ENCODE results near the gene HASPIN. TPM values are rescaled to one million over a fixed set of nuclear protein-coding genes. Genes with fewer than 3 reads are reported as not detected.

The HASPIN gene
- total RNA-seq, 1 donor from 2014 or later: 6.7 TPM

DNA sequence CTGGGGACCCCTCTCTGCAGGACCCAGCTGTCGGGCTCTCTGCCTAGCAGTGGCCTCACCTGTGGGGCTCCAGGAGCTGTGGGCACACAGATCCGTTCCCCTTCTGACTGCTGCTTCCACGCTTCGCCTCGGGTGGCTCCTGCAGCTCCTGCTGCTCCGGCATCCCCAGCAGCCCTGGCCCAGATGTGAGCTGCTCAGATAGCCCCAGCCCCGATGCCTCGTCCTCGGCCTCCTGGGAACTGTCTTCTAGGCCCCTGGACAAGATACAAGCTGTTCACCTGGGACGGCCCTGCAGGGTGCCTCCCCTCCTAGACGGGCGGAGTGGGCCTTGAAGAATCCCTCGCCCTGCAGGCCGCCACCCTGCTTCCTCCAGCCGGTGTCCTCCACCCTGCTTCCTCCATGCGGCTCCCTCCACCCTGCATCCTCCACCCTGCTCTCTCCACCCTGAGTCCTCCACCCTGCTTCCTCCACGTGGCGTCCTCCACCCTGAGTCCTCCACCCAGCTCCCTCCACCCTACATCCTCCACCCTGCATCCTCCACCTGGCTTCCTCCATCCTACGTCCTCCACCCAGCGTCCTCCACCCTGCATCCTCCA, 44.1 kb upstream of the HASPIN start:
- peaks cover 75% of the 10 kb centered on the region for H3K36me3 Mint-ChIP-seq (ENCODE audit: low read depth)
- no peaks in the 10 kb centered on the region for H3K27me3 Mint-ChIP-seq
- intact Hi-C loops (cut with micrococcal nuclease): no loop called here
- ATAC-seq (ENCODE audit: low read depth) (no peak), DNase-seq (no peak)
- TF ChIP-seq, protein P1, sequence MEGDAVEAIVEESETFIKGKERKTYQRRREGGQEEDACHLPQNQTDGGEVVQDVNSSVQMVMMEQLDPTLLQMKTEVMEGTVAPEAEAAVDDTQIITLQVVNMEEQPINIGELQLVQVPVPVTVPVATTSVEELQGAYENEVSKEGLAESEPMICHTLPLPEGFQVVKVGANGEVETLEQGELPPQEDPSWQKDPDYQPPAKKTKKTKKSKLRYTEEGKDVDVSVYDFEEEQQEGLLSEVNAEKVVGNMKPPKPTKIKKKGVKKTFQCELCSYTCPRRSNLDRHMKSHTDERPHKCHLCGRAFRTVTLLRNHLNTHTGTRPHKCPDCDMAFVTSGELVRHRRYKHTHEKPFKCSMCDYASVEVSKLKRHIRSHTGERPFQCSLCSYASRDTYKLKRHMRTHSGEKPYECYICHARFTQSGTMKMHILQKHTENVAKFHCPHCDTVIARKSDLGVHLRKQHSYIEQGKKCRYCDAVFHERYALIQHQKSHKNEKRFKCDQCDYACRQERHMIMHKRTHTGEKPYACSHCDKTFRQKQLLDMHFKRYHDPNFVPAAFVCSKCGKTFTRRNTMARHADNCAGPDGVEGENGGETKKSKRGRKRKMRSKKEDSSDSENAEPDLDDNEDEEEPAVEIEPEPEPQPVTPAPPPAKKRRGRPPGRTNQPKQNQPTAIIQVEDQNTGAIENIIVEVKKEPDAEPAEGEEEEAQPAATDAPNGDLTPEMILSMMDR (IDR thresholded peaks at IDR 0.05): no peak
- H3K27ac Mint-ChIP-seq: no peak overlapping the region
- H3K4me1 Mint-ChIP-seq: peaks cover 37% of the 10 kb centered on the region
- H3K4me3 Mint-ChIP-seq: no peak overlapping the region
- CTCF ChIA-PET: interaction anchor here (1.0 to 1.1 kb wide), 2 partner anchors 53 to 59 kb away, joined by 3 to 5 read pairs; no protein-coding TSS in a partner anchor
- POLR2A ChIA-PET: interaction anchor here (0.7 to 2.6 kb wide), 5 partner anchors 10 to 48 kb away, joined by 3 to 7 read pairs (median 5); partner anchors contain the start of genes EMC6 and TAX1BP3
- H3K9me3 Mint-ChIP-seq: no peaks in the 10 kb centered on the region

DNA sequence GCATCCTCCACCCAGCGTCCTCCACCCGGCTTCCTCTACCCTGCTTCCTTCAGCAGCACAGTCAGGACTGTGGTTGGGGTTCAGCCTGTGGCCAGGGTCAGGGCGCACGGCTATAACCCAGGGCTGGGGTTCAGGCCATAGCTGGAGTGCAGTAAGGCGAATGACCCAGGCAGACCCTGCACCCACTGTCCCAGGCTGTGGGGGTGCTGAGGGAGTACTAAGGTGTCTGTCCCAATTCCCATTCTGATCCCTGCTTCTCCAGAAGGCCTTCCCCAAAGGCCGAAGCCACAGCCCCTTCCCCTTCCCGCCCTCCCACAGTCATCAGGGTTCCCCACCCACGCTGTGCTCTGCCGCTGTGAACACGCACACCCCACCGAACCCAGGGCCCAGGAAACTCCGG, 42.6 kb upstream of the HASPIN start:
- no peaks in the 10 kb centered on the region for H3K27me3 Mint-ChIP-seq
- peaks cover 43% of the 10 kb centered on the region for H3K4me1 Mint-ChIP-seq
- H3K4me3 Mint-ChIP-seq: no peak overlapping the region
- no peak for ATAC-seq (ENCODE audit: low read depth)
- TF ChIP-seq, protein P1 (IDR thresholded peaks at IDR 0.05): no peak
- ChIA-PET POLR2A (interaction anchor here (1.2 kb wide), 1 partner anchor 45 kb away, joined by 3 read pairs; the partner anchor contains the start of gene SHPK), CTCF (no interaction called here)
- H3K36me3 Mint-ChIP-seq (ENCODE audit: low read depth): peaks cover 74% of the 10 kb centered on the region
- no peak for DNase-seq
- H3K27ac Mint-ChIP-seq: peak overlapping the region; percentile 7
- intact Hi-C loops (cut with micrococcal nuclease): no loop called here
- H3K9me3 Mint-ChIP-seq: no peaks in the 10 kb centered on the region

DNA sequence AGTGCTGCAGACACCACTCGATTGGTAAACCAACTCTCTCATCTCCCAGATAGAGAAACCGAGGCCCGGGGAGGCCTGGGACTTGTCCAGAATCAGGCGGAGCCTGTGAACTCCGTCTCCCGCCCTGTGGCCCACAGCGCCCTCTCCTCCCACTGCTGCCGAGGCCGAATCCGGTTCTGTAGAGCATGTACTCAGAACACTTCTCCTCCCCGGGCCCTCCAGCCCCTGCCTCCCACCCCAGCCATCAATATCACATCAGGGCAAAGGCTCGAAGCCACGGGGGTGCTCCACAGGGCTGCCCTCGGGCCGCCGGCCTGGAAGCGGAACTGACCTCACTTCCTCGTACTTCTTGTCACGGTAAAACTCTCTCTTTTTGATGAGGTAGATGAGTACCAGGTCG, 42.1 kb upstream of the HASPIN start:
- Mint-ChIP-seq H3K4me3 (no peak overlapping the region), H3K27me3 (no peaks in the 10 kb centered on the region), H3K9me3 (no peaks in the 10 kb centered on the region), H3K36me3 (ENCODE audit: low read depth) (peaks cover 70% of the 10 kb centered on the region), H3K27ac (peak overlapping the region; percentile 62), H3K4me1 (peaks cover 43% of the 10 kb centered on the region)
- ChIA-PET POLR2A (interaction anchor here (0.7 to 2.6 kb wide), 3 partner anchors 10 to 46 kb away, joined by 3 to 19 read pairs (median 3); partner anchors contain the start of gene SHPK), CTCF (interaction anchor here (1.5 to 3.0 kb wide), 3 partner anchors 45 to 633 kb away, joined by 4 to 18 read pairs (median 18); no protein-coding TSS in a partner anchor)
- TF ChIP-seq, protein P1 (IDR thresholded peaks at IDR 0.05): no peak
- ATAC-seq (ENCODE audit: low read depth) (no peak), DNase-seq (no peak)
- intact Hi-C loops (cut with micrococcal nuclease): no loop called here

DNA sequence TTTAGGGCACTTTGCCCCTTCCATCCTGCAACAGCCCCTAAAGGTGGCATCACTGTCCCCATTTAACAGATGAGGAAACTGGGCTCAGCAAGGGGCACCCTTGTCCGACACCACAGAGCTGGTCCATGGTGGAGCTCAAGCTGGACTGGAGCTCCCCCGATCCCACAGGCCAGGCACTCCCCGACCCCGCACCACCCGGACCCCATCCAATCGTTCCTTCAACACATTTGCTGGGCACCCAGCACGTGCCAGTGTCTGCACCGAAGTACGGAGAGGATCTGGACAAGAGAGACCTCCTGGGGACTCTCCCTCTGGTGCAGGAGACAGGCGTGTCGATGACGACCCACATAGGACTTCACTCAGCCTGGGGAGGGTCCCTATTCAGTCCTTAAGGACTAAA, 41.7 kb upstream of the HASPIN start:
- Mint-ChIP-seq H3K27me3 (no peaks in the 10 kb centered on the region), H3K4me1 (peaks cover 43% of the 10 kb centered on the region), H3K4me3 (no peak overlapping the region), H3K27ac (peak overlapping the region; percentile 62), H3K36me3 (ENCODE audit: low read depth) (peaks cover 67% of the 10 kb centered on the region), H3K9me3 (no peaks in the 10 kb centered on the region)
- ChIA-PET POLR2A (interaction anchor here (0.7 to 3.8 kb wide), 8 partner anchors 8 to 55 kb away, joined by 3 to 78 read pairs (median 13); partner anchors contain the start of genes P2RX5 and SHPK), CTCF (interaction anchor here (0.8 to 3.0 kb wide), 8 partner anchors 14 to 633 kb away, joined by 3 to 37 read pairs (median 17); partner anchors contain the start of genes HASPIN and P2RX5)
- TF ChIP-seq, protein P1 (IDR thresholded peaks at IDR 0.05): no peak
- ATAC-seq (ENCODE audit: low read depth) (no peak), DNase-seq (no peak)
- intact Hi-C loops (cut with micrococcal nuclease): loop anchor here (2.0 kb wide), 2 partner anchors 41 to 79 kb away; partner anchors contain the start of gene HASPIN

DNA sequence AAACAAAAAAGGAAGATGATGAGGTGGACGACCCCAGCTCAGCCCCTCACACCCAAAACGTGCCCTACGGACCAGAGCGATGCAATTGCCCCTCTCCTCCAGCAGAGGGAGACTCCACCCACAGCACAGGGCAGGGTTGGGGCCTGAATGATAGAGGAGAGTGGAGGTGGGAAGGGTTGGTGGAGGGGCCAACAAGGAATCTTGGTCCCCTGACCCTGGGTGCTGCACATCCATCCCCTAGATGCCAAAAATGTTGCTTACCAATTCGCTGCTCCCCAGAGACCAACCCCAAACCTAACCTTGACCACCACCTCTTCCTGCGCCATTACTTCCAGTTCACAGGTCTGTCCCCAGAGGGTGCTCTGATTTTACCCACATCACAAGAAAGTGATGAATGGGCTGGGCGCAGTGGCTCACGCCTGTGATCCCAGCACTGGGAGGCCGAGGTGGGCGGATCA, 40.6 kb upstream of the HASPIN start:
- intact Hi-C loops (cut with micrococcal nuclease): loop anchor here (1.0 to 2.0 kb wide), 7 partner anchors 11 to 144 kb away; partner anchors contain the start of gene HASPIN
- peaks cover 58% of the 10 kb centered on the region for H3K36me3 Mint-ChIP-seq (ENCODE audit: low read depth)
- H3K4me3 Mint-ChIP-seq: peak overlapping the region; percentile 58
- peak overlapping the region; percentile 83 for H3K27ac Mint-ChIP-seq
- TF ChIP-seq, protein P1 (IDR thresholded peaks at IDR 0.05): peak; percentile 72
- DNase-seq (peak; percentile 58), ATAC-seq (ENCODE audit: low read depth) (peak; percentile 75)
- no peaks in the 10 kb centered on the region for H3K27me3 Mint-ChIP-seq
- ChIA-PET CTCF (interaction anchor here (0.6 to 3.0 kb wide), 16 partner anchors 9 to 634 kb away, joined by 3 to 37 read pairs (median 6); partner anchors contain the start of genes HASPIN and P2RX5), POLR2A (interaction anchor here (0.5 to 3.8 kb wide), 14 partner anchors 9 to 273 kb away, joined by 3 to 78 read pairs (median 6); partner anchors contain the start of genes CTNS, HASPIN, P2RX5 and SHPK)
- H3K9me3 Mint-ChIP-seq: no peaks in the 10 kb centered on the region
- peaks cover 46% of the 10 kb centered on the region for H3K4me1 Mint-ChIP-seq
